SIG-M5 treated with dmso at 0.1 percent for 504 hours (cell line): ENCODE data around the gene DPM3.
"Not testable (repeated sequence)": the region's sequence is repeated elsewhere in the genome, so short reads cannot be mapped to it uniquely, and the experiment has no call there.

Source experiments
- DNase-seq: peaks from one replicate; lab custom pipeline; 2025; ENCODE audit not compliant: unreplicated experiment; lab: John Stamatoyannopoulos, UW

Gene DPM3

GRCh38 chr1:155139895-155140629 is at the start of gene DPM3:
Gene DPM3, minus strand, starts transcription at chr1:155140531. Its CDS starts 291 bp downstream, at chr1:155140240.
- DNase-seq = peak; percentile 90

- not testable (repeated sequence) for DNase-seq
Measured at GRCh38 chr1:155189926-155190325, 49.6 kb upstream of the DPM3 start.

GRCh38 chr1:155188268-155188667 is 47.9 kb upstream of the DPM3 start:
- DNase-seq = no peak

- DNase-seq = no peak
Measured at GRCh38 chr1:155187456-155187891, 47.1 kb upstream of the DPM3 start.

GRCh38 chr1:155186794-155187455 is 46.6 kb upstream of the DPM3 start:
- DNase-seq = no peak

GRCh38 chr1:155186067-155186793 is 45.9 kb upstream of the DPM3 start:
- no peak for DNase-seq

GRCh38 chr1:155185783-155186066 is 45.4 kb upstream of the DPM3 start:
- no peak for DNase-seq

- DNase-seq = peak; percentile 90
Measured at GRCh38 chr1:155184835-155185782, 44.8 kb upstream of the DPM3 start.

- no peak for DNase-seq
Measured at GRCh38 chr1:155184351-155184811, 44.0 kb upstream of the DPM3 start.

GRCh38 chr1:155183775-155184221 is 43.5 kb upstream of the DPM3 start:
- no peak for DNase-seq

GRCh38 chr1:155182052-155182550 is 41.8 kb upstream of the DPM3 start:
- DNase-seq = no peak

- no peak for DNase-seq
Measured at GRCh38 chr1:155181371-155182051, 41.2 kb upstream of the DPM3 start.

GRCh38 chr1:155179112-155180031 is 39.0 kb upstream of the DPM3 start:
- DNase-seq = no peak

- DNase-seq = no peak
Measured at GRCh38 chr1:155178441-155179111, 38.2 kb upstream of the DPM3 start.

GRCh38 chr1:155177918-155178281 is 37.6 kb upstream of the DPM3 start:
- no peak for DNase-seq

GRCh38 chr1:155177192-155177917 is 37.0 kb upstream of the DPM3 start:
- peak; percentile 35 for DNase-seq

- DNase-seq = peak; percentile 86
Measured at GRCh38 chr1:155176544-155177071, 36.3 kb upstream of the DPM3 start.
